Kidney capillary endothelial cell (primary cell): ENCODE results near the gene ERCC6.

ENCODE experiments used
- DNase-seq: peaks from one replicate; pipeline ENCODE4 v3.0.0-alpha.2; 2018; ENCODE audit warnings: low spot score

Gene ERCC6

DNA sequence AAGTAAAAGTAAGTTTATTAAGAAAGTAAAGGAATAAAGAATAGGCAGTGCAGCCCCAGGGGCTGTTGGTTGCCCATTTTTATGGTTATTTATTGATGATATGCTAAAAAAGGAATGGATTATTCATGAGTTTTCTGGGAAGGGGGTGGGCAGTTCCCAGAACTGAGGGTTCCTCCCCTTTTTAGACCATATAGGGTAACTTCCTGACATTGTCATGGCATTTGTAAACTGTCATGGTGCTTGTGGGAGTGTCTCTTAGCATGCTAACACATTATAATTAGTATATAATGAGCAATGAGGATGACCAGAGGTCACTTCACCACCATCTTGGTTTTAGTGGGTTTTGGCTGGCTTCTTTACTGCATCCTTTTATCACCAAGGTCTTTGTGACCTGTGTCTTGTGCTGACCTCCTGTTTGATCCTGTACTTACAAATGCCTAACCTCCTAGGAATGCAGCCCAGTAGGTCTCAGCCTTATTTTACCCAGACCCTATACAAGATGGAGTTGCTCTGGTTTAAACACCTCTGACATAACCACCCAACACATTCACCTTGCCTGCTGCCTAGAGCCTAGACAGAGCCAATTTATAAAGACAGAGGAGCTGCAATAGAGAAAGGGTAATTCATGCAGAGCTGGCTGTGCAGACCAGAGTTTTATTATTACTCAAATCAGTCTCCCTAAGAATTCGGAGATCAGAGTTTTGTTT is 10.9 kb upstream of the ERCC6 start:
- no peak for DNase-seq

DNA sequence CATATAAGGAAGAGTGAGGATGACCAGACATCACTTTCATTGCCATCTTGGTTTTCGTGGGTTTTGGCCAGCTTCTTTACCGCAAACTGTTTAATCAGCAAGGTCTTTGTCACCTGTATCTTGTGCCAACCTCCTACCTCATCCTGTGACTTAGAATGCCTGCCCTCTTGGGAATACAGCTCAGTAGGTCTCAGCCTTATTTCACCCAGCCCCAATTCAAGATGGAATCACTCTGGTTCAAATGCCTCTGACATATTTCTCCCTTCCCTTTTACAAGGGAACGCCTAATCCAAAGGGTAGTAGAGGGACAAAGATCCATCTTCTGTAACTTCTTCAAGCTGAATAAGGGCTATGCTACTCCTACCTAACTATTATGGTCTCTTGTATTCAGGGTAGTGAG is 4.7 kb upstream of the ERCC6 start:
- no peak for DNase-seq

DNA sequence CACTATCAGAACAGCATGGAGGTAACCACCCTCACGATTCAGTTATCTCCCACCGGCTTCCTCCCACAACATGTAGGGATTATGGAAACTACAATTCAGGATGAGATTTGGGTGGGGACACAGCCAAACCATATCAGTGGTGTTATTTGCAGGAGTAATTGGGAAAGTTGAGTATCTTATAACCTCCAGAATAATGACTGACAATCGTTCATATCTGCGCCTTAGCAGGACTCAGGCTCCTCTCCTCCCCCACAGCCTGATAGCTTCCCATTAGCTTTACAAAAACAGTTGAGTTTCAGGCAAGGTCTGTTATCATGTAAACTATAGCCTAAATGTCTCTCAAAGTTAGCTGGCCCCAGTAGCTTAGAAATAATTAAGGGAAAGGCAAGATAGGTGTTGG is 3.4 kb upstream of the ERCC6 start:
- no peak for DNase-seq

DNA sequence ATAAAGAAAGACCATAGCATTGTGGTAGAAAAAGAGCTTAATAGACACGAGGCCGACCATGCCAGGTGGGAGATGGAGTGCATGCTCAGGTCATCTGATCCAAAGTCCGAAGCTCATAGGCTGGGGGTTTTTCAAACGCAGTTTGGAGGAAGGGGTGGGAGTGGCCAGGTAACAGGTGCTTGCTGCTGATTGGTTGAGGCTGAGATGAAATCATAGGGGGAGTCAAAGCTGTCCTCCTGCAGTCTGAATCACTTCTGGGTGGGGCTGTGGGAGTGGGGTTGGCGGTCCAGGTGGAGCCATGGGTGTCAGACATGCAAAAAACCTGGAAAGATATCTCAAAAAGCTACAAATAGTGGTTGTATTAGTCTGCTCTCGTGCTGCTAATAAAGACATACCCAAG is 2.8 kb upstream of the ERCC6 start:
- no peak for DNase-seq

DNA sequence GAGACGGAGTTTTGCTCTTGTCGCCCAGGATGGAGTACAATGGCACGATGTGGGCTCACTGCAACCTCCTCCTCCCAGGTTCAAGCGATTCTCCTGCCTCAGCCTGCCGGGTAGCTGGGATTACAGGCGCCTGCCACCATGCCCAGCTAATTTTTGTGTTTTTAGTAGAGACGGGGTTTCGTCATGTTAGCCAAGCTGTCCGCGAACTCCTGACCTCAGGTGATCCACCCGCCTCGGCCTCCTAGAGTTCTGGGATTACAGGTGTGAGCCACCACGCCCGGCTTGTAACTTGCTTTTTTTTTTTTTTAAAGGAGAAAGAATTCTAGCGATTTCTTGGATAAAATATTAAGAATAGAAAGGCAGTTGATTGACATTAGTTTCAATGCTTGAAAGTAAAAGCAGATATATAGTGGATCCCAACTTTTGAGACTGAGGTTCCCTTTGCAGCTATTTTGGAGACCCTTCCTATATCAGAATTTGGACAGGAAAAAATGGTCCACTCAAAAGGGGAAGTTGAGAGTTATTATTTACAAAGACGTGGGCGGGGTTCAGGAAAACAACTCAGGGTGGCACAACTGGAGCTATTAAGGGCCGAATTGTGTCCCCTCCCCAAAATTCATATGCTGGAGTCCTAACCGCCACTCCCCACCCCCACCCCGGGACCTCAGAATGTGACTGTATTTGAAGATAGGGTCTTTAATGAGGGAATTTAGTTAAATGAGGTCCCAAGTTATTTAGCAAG is 1.3 kb upstream of the ERCC6 start:
- DNase-seq, result no peak

DNA sequence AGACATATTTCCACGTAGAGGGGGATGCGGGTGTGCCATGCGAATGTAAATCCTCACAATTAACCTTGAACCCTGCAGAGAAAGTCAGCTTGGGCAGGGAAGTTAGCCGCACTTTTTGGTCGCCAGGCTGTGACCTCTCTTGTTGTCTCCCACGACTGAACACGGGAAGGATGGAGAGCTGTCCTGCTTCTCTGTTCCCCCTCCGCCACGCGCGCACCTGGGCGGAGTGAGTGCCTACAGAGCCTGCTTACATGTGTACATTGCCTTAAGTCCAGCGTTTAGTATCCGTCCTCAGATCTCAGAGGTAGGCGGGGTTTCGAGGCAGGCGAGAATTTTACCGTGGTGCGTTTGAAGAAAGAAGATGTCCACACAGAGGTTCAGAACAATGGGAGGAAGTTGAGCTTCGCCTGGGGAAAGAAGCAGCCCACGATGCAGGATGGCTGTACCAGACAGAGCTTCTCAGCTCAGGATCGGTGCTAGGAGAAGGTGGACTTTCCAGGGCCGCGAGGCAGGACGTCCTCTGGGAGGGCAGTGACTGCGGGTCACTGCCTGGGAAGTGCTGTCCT is 482 bp upstream of the ERCC6 start:
- peak; percentile 36 for DNase-seq

DNA sequence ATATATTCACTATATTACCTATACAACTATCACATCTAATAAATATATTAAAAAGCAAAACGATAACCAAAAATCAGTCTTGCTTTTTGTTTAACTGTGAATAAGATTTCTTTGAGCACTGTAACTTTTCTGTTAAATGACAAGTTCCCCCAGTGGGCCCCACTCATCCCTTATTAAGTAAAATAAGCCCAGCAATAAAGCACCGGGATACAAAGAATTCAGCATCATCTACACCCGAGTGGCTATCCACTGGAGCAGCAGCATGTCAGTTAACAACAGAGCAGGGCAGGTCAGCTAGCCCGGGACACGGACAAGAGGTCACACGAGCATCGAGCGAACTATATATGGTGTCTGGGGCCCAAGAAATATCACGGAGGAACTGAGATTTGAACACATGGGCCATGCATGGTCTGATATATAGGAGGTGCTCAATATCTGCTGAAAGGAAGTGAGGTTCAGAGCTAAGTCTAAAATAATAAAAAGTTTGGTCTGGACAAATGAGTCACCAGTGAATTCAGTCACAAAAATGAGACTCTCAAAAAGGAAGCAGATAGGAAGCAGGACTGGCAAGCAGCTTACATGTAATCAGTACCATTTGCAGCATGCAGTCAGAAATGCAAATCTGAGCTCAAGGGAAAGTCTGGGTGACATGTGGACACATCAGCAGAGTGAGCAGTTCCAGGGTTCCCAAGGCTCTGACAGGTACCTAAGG is 4.1 kb downstream of the ERCC6 start:
- peak; percentile 56 for DNase-seq

DNA sequence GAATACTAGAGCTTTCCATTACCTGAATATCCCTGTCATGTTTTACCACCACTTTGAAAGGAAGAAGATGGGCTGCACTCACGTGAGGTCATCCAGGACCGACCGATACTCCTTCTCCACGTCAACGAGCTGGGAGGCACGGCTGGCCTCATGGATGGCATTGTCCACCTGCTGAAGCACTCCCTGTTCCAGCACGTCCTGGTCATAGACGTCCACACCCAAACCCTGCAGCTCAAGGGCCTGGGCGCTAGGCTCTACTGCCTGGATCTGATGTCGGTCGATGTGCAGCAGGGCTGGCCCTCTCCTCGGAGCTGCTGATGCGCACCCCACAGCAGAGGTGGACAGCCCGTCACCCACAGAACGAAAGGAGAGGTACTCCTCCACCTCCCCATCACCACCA is 6.5 kb downstream of the ERCC6 start:
- DNase-seq, result no peak

DNA sequence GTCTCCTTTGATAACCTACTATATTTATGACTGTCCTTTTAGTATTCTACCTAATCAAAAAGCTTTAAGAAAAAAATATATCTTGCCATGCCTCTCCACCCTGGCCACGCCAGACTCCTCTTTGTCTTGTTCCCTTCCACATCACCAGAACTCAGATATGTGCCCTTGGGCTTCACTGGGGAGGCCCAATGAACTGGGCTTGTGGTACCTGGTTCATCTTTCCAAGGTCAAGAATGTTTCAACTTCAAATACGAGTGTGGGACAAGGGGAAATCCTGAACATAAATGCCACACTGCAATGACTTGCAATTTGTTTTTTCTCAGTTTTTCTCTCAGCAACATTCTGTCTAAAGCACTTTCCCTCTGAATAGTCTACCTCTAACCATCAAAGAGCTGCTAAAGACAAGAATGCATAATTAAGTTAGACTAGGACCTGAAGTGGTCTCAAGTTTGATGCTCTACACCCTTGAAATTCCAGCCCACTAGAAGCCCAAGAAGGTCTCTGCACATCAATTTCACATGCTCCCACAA is 9.9 kb downstream of the ERCC6 start:
- DNase-seq, result no peak

DNA sequence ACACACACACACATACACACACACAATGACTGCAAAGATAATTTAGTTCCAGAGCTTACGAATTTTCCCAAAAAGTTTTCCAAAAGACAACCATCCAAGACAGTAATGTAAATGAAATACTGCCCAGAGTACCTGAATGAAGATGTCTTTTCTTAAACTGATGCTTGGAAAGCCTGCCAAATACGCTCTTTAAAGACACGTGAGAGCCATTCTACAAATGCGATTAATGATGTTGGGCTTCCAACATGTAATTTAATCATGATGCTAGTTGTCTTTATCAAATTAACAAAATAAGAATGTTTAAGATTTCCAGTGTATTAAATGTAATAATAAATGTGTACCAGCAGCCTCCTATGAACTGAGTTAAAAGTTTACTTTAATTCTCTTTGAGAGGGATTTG is 11.1 kb downstream of the ERCC6 start:
- no peak for DNase-seq

DNA sequence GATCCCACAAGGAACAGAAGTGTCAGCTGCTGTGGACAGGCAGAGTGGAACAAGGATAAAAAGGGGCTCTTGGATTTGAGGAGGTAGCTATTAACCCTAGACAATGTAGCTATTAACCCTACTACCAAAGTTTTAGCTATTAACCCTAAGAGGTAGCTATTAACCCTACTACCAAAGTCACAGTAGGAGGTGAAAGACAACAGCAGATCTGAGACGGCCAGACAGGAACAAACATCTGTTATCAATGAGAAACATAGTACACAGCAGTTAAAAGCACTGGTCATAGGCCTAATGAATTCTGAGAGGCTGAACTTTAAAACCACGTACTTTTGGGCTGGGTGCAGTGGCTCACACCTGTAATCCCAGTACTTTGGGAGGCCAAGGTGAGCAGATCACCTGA is 11.9 kb downstream of the ERCC6 start:
- no peak for DNase-seq

DNA sequence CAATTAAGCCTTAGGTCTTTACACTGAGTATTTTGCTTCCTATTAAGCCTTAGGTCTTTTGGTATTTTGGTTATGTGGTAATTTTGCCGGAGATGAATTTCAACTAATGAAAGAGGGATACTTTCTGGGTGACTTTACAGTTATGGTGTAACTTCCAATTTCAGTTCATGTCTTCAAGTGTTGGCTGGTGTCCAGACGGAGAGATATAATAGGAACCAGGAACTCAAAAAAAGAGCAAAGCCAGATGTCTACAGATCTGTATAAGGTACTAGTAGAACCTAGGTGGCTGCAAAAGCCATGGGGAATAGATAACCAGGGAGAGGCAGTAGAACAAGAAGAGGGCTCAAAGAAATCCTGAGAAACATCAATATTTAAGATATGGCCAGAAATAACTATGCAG is 12.3 kb downstream of the ERCC6 start:
- no peak for DNase-seq

DNA sequence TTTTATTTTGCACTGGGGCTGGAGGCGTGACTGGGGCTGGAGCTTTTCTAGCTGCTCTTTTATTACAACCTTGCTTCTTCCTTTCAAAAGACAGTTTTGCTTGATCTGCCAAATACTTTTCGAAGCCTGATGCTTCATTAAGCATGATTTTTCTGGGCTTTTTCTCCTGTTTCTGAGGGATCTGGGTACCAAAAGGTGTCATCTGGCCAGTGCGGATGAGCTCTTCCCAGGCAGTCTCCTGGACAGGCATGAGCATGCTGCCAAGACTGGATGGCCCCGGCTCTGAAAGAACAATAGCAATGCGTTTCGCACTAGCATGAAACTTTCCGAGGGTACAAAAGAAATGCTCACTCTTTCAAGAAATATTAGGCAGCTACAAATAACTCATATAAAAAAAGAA is 14.4 kb downstream of the ERCC6 start:
- no peak for DNase-seq

DNA sequence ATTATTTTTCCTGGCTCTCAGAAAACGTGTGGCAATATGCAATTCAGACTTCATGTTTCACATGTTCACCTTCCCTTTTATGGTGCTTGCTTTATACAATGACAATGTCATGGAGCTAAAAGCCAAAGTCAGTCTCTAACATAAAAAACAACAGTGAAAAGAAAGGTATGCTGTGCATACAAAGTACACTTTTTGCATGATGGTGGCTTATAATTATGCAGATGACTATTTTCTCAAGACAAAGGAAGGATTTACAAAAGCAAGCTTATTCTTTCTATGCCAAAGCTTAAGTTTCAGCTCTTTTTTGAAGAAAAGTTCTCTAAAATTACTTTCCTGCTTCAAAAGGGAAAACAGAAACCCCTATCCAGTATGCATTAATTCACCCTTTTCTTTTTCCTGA is 15.6 kb downstream of the ERCC6 start:
- no peak for DNase-seq

DNA sequence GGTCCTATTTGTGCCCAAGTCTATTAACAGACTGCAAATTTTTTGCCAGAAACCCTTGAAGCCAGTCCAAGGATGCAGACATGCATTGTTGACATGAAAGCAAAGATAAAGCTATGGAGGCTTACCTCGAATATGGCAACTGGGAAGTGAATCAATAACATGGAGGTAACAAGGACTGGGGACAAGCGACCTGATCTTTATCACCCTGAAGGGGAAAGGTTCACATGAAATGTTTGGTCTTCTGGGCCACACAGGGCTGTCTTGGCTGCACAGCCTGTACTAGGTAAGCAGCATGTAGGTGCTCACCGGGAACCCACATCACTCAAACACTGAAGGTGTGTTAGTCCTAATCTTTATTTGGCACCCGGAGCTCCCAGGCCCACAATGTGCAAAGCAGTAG is 17.9 kb downstream of the ERCC6 start:
- DNase-seq, result no peak

DNA sequence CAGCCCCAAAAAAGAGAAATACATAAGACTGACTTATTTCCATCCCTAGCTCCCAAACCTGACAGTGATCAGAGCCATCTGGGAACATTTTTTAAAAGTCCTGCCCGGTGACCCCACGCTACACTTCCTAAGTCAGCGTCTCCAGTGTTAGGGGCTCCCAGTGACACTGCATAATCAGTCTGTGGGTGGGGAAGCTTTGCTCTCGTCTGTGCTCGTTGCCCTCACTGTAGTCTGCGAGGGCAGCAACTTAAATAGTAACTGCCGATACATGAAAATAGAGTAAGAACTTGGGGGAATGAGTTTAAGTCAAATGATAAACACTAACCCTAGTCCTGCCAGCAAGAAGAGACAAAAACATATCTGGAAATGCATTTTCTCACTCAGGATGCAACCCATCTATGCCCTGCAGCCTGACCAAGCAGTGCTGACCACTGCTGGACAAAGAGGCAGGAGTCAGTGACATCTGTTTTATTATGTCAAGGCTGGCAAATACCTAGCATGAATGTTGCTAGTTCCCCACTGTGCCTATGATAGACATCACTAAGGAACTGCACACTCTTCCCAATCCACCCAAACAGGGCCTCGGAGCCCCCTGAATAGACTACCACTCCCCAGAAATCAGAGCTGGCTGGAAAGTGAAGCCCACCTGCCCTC is 18.7 kb downstream of the ERCC6 start:
- DNase-seq, result no peak

DNA sequence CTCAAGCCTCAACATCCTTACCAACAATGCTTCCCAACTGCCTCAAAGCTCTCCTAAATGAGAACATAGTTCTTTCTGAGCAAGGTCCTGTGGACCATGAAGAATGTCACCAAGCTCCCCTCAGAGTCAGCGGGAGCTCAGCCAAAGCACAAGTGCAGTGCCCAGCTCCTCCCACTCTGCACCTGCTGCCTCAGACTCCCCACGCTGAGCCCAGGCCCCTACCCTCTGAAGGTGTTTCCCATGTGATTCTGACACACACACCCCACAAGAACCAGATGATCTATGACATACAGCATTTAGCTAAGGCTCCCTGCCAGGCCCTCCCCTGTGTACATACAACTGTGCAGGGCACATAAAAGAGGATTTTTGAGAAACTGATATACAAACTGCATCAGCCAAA is 19.2 kb downstream of the ERCC6 start:
- no peak for DNase-seq

DNA sequence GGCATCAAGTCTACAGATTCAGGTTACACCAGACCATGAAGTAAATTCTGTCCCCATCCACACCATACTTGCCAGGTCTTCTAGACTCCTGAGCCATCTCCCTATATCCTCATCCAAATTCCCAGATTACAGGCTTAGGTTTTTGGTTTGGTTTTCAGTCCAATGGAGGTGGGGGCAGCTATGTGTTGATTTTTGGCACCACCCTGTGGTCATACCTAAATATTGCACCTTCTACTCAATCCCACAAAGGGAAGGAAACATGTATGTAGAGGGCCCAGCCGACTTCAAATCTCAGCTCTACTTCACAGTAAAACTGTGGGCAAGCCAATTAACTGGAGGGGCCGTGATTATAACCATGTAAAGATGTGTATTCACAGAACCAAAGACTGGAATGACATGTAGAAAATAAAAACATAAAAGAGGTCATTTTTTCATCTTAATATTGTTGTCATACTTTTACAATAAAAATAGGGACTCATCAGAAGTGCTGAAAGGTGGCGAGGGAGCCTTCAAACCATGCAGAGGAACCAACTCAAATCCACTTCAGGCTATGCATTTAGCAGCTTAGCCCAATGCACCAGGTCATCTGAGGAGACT is 19.8 kb downstream of the ERCC6 start:
- peak; percentile 60 for DNase-seq

DNA sequence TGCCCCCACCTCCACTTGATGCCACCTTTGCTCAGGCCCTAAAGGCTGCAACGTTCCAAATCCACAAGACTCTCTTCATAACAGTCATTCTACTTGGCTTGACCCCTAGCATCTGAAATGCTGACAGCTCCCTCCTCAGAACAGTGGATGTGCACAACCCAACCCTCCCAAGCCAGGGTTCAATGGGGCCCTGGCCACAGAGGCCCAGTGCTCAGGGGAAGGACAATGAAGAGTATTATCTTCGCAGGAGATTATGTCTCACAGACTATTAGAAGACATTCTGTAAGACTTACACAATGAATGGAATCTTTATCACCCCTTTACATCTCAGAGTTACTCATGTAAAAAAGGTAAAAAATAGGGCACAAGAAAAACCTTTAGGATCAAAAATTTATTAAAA is 20.4 kb downstream of the ERCC6 start:
- no peak for DNase-seq

DNA sequence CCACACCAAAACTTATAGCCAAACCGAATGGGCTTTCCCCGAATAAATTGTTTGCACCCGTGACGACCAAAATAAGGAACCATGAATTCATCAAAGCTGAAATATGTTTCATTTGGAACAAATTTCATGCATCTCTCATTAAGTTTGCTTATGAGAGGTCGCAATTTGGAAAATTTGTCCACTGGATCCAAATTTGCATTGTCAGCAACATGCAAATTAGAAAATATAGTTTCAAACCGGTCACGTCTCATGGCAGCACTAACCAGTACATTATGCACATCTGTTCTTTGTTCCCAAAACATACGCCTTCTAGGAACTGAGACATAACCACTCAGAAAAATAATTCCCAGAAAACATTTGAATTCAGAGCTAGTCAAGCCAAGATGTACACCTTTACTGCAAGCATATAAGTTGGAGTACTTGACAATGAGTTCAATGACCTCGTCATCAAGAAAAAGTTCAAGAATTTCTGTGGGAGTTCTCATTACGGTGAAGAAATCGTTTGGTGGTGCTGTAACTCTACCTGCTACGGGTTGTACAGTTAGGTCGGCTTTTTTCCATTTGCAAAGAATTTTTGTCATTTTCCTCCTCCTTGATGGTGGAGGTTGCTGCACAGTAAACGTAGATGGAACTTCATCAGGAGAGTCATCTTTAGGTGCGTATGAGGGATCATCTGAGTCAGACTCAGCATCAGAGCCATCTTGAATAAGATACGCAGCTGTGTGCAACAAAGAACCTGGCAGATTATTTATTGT is 22.5 kb downstream of the ERCC6 start:
- no peak for DNase-seq
